HG02571 (cell line): ENCODE data around the gene PRUNE2.
"Not testable (repeated sequence)": the region's sequence is repeated elsewhere in the genome, so short reads cannot be mapped to it uniquely, and the experiment has no call there.

Experiments
- ATAC-seq: cut with Tn5 transposase; IDR thresholded peaks from one replicate; pipeline ENCODE4 v1.9.1; 2021; ENCODE audit warnings: mild to moderate bottlenecking, moderate library complexity; ENCODE audit not compliant: unreplicated experiment

Gene PRUNE2

DNA sequence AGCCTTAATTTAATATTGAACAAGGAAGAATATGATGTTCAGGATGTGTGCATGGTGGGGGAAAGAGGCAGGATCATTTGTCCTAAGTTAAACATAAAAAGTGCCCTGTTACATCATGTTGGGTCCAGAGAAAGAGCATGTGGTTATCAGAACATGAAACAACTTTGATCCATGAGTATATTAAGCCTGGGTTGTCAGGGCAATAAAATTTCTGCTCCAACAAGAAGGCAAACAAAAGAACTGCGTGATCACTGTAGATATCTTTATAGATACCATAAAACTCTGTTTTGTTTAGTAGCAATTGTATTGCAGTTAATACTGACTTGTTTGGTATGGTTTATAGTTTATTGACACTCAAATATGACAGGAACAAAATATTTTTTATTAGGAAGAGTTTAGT is 106.4 kb downstream of the PRUNE2 start:
- no peak for ATAC-seq

DNA sequence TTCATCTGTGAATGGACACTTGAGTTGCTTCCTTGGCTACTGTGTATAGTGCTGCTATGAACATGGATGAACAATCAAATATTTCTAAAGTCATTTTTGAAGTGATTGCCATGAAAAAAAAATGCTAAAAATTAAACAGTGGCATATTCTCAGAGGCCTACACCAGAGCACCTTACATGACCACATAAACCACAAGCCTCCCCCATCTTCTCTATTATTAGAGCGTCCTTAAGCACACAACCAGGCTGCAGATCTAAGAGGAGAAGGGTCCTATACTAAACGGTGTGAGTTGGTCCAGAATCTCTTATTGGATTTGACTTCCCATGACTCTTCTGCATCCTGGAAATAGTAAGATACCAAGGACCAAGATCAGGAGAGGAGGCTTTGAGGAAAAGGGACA is 107.4 kb downstream of the PRUNE2 start:
- ATAC-seq: no peak

DNA sequence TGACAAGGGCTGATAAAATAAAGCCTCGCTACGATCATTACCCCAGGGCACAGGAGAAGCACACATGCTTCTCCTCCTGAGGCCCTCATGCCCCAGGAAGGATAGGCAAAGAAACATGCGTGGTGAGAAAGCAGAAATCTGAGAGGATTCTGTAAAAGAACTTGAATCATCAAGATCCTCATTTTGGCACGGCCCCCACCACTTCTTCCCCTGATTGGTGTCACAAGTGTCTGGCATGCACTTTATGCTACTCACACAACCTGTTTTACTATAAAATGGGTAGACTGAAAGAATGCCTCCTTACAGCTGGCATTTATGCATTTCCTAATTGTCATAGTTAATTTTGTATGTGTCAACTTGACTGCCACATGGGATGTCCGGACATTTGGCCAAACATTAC is 109.6 kb downstream of the PRUNE2 start:
- no peak for ATAC-seq

GRCh38 chr9:76793784-76794431 is 112.0 kb downstream of the PRUNE2 start:
- no peak for ATAC-seq

GRCh38 chr9:76789840-76790239 is 116.1 kb downstream of the PRUNE2 start:
- no peak for ATAC-seq

GRCh38 chr9:76787677-76788076 is 118.2 kb downstream of the PRUNE2 start:
- ATAC-seq: no peak

- ATAC-seq: no peak
These were observed 120.4 kb downstream of the PRUNE2 start for GRCh38 chr9:76785501-76785900.

DNA sequence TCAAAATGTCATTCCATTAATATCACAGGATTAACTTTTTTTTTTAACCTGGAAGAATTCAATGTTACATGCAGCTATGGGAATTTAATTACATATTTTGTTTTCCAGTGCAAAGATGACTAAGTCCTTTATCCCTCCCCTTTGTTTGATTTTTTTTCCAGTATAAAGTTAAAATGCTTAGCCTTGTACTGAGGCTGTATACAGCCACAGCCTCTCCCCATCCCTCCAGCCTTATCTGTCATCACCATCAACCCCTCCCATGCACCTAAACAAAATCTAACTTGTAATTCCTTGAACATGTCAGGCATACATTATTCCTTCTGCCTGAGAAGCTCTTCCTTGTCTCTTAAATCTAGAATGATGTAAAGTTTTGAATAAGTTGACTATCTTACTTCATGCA is 121.0 kb downstream of the PRUNE2 start:
- ATAC-seq: no peak

- ATAC-seq: no peak
These were observed 133.0 kb downstream of the PRUNE2 start for GRCh38 chr9:76772686-76773445.

- no peak for ATAC-seq
These were observed 139.8 kb downstream of the PRUNE2 start for GRCh38 chr9:76766126-76766525.

- no peak for ATAC-seq
These were observed 141.8 kb downstream of the PRUNE2 start, which contains the start of gene PCA3 for GRCh38 chr9:76764138-76764537. Gene PCA3, plus strand, starts transcription at chr9:76764438.

- ATAC-seq: no peak
These were observed 144.5 kb downstream of the PRUNE2 start for GRCh38 chr9:76761448-76761847.

GRCh38 chr9:76759732-76760131 is 146.2 kb downstream of the PRUNE2 start:
- no peak for ATAC-seq

GRCh38 chr9:76758476-76758875 is 147.4 kb downstream of the PRUNE2 start:
- no peak for ATAC-seq

DNA sequence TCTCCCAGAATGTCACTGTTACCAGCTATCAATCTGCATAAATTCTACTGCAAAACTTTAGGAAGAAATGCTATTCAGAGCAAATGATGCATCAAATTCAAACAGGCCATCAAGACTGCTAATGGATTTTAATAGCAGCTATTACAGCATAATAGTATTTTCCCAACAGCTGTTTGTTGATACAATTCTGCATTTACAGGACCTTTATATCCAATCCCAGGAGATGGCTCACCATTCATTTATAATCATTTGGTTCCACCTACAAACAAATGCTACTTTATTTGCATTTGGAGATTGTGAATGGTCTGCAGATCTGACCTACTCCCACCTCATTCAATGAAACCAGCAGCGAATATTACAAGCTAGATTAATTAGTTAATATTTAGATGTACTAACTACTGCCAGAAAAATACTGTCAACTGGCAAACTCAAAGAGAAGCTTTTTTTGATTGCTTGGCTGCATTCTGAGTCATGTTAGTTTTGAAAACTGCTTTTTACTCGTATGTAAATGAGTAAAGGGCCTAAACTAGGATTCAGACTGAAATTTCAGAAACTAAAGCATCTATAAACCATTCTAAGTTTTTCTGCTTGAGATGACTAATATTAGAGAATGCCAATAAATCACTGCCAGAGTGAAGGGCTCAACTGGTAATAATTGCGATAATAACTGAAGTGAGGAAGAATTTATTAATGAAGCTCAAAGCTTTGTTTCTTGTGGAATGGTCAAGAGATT is 148.8 kb downstream of the PRUNE2 start:
- ATAC-seq: no peak

DNA sequence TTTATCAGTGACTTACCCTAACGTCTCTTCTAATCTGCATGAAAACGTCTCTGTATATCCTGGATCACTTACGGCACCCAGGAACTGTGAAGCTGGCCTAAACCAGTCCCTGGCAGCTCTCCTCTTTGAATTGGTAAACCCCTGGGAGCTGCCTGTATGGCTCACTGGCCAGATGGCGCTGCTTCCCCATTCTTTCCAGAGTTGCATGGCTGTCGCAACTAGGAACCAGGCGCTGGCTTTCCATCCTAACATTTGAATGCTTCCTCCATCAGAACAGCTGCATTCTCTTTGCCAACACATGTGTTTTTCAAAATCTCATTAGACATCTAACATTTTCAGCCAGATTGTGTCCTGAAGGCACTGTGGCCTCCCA is 149.7 kb downstream of the PRUNE2 start:
- ATAC-seq: no peak

GRCh38 chr9:76751001-76751400 is 154.9 kb downstream of the PRUNE2 start:
- no peak for ATAC-seq

GRCh38 chr9:76744336-76744735 is 161.6 kb downstream of the PRUNE2 start:
- ATAC-seq: no peak

DNA sequence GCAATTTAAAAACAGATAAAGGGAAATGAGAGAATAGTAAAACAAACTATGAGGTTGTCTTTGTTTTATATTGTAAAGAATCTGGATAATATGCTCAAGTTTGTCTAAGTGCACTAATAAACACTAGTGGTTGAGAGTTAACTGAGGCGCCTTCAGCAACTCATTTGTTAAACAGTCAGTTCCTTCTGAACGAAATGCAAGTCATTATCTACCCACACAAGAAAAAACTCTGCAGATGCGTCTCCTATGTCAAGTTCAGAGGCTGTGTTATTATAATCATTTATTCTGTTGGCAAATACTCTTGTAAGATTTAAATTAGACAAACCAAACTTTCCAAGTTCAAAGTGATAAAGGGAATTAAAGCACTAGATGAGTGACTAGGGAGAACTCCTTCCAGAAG is 162.0 kb downstream of the PRUNE2 start:
- ATAC-seq: no peak

- not testable (repeated sequence) for ATAC-seq
These were observed 163.0 kb downstream of the PRUNE2 start for GRCh38 chr9:76742890-76743289.

DNA sequence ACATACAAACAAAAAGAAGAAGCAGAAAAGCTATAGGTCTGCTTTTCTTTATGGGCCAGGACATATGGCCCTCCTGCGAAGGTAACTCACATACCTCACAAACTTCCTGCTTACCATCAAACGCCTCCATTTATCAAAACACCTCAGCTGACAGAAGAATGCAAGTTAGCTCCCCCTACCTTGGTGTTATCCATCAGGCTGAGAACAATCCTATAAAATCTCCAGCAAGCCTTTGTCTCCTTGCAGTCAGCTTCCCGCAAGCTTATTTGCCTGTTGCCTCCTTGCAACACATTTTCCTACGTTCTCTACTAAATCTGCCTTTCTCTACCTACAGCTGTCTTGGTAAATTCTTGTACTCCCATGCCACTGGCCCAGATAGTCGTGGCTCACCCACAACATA is 164.4 kb downstream of the PRUNE2 start:
- no peak for ATAC-seq

DNA sequence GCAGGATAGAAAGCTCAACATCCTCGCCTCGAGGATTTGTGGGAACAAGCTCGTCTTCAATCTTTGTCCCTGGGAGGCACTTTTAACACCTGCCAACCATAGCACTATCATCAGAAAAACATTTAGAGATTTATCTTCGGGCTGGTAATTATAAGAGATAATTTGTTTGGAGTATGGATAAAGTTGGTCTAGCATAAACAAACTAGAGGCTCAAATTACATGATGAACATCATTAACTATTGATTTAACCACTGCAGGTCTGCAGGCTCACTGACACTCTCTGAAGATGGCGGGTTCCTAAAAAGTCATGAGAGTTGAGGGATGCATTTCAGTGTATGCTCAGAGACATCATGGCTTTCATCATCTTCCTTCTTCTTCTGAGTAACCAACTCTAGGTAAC is 167.5 kb downstream of the PRUNE2 start:
- no peak for ATAC-seq
